Cardiac fibroblast (primary cell): ENCODE results near the gene RNU6-1.

ENCODE experiments used
- DNase-seq, 2 donors: peaks; one replicate each; pipeline versions ENCODE4 v3.0.0 to v3.0.0-alpha.2; 2010; ENCODE audit warnings: low read depth in 2 of 2
- H3K4me3 ChIP-seq, 2 donors: replicated peaks in 1 of 2; 1 replicate in 1 of 2; 2 replicates in 1 of 2; pipeline ENCODE4 v1.5.1; 2011; ENCODE audit warnings: low read depth in 2 of 2, low read length in 2 of 2, mild to moderate bottlenecking in 2 of 2, moderate library complexity in 1 of 2
- TF ChIP-seq, protein P1 (sequence below): IDR thresholded peaks from one replicate; pipeline ENCODE4 v1.5.1; 2011; ENCODE audit warnings: low read depth, mild to moderate bottlenecking, low read length, inconsistent platforms

Gene RNU6-1

DNA sequence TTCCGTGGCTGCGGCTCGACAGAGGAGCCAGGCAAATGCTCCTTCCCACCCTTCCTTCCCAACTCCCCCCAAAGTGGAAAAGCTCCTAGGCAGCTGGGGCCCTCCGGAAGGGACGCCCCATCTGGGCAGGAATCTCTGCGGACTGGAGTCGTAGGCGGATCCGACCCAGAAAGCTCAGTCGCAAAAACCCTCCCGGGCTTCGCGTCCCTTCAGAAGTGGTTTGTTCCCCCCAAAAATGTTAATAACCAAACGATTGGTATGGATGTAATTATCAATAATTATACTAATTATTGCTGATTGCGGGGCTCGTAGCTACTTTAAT, 3.8 kb downstream of the RNU6-1 start:
- peak overlapping the region; percentile 13 to 38 for H3K4me3 ChIP-seq
- DNase-seq, result no peak
- TF ChIP-seq, protein P1, sequence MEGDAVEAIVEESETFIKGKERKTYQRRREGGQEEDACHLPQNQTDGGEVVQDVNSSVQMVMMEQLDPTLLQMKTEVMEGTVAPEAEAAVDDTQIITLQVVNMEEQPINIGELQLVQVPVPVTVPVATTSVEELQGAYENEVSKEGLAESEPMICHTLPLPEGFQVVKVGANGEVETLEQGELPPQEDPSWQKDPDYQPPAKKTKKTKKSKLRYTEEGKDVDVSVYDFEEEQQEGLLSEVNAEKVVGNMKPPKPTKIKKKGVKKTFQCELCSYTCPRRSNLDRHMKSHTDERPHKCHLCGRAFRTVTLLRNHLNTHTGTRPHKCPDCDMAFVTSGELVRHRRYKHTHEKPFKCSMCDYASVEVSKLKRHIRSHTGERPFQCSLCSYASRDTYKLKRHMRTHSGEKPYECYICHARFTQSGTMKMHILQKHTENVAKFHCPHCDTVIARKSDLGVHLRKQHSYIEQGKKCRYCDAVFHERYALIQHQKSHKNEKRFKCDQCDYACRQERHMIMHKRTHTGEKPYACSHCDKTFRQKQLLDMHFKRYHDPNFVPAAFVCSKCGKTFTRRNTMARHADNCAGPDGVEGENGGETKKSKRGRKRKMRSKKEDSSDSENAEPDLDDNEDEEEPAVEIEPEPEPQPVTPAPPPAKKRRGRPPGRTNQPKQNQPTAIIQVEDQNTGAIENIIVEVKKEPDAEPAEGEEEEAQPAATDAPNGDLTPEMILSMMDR, result no peak

DNA sequence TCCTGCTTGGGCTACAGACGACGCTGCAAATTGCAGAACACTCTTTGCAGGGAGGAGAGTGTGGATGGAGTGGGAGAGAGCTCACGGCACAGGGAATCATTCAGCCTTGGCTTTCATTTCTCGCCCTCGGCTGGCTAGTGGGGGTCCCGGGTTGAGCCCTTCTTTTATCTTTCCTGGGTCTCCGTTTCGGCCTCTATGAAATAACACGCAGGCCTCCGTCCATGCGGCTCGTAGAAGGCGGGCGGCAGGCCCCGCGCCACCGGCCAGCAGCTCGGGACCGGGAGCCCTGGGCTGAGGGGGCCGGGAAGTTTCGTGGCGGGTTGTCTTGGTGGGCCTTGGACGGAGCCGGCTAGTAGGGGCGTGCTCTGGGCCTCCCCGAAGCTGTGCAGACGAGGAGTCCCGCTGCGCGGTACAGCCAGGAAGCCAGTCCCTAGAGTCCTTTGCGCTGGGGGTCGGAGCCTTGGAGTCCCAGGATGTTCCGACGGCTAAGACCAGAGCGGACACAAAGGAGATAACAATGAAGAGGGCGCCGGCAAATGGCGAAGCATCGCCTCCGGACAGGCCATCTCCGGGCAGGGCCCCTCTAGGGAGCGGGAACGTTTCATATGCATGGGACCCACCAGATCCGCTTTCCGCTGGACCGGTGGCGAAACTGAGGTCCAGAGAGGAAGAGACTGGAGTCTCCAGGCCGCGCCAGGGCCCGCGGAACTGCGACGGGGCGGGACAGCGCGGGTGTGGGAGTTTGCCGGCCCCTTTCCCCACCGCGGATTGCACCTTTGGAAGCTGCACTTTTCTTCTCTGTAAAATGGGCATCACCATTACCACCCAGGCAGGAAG, 4.3 kb downstream of the RNU6-1 start:
- TF ChIP-seq, protein P1, result no peak
- no peak for DNase-seq
- peak overlapping the region; percentile 13 to 38 for H3K4me3 ChIP-seq

DNA sequence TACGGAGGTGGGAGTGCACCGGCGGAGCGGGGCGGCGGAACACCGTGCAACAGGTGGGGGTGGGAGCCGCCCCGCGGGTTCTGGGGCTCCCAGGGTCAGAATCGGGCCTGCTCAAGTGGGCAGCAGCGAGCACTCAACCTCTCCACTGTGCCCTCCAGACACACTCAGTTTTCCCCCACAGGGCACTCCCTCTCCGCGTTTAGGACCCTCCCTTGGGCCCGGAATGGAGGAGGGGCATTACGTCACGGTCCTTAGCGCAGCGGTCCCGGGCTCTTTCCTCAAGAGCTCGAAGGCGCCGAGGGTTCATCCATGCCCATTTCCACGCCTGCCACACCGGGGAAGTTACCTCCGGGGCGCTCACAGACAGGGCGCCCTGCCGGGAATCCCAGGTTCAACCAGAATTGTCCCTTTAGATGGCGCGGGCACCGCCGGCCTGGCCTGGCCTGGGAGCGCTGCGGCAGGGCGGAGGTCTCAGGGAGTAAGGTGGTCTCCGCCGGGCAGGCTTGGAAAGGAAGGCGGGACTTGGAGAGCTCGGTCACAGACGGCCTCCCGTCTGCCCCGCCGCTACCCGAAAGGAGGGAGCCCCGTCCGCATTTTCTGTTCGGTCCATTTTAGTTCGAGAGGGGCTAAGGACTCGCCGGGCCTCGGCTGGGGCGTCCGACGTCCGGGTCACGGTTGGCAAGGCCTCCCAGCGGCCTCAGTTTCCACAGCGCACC, 5.1 kb downstream of the RNU6-1 start:
- TF ChIP-seq, protein P1, result no peak
- DNase-seq, result no peak
- peak overlapping the region; percentile 7 to 17 for H3K4me3 ChIP-seq

DNA sequence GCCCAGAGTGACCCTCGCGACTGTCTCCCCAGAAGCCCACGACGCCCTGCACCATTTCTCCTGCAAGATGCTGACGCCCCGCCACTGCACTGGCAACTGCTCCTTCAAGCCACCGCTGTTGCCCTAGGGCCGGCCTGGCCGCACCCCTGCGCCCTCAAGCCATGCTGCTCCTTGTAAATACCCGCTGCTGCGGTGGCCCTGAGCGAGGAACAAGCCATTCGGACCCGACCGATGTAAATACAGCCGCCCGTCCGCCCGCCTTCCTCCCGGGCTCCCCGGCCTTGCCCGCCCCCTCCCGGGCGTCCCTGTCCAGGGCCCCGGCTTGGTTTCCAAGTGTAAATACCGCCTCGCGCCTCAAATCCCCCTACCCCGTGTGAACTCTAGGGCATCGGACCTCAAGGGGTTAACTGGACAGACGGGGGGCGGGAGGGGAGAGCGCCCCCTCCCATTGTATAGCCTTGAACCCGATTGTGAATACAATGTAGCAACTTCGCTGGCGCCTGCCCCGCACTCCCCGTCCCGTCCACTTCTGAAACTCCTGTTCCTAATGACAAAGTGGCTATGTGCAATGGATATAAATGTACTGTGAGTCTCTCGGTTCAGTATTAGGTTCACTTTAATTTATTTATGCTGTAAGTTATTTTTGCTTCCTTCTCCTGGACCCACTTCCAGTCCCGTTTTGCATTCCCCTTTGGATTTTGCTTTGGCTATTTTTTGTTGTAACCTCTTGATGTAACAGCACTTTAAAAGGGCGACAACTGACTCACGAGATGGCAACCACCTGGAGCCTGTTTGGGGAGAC, 5.9 kb downstream of the RNU6-1 start:
- TF ChIP-seq, protein P1, result peak; percentile 58
- peak overlapping the region in 1 of 2 donors; percentile 15 for H3K4me3 ChIP-seq
- peak; percentile 32 to 50 for DNase-seq

DNA sequence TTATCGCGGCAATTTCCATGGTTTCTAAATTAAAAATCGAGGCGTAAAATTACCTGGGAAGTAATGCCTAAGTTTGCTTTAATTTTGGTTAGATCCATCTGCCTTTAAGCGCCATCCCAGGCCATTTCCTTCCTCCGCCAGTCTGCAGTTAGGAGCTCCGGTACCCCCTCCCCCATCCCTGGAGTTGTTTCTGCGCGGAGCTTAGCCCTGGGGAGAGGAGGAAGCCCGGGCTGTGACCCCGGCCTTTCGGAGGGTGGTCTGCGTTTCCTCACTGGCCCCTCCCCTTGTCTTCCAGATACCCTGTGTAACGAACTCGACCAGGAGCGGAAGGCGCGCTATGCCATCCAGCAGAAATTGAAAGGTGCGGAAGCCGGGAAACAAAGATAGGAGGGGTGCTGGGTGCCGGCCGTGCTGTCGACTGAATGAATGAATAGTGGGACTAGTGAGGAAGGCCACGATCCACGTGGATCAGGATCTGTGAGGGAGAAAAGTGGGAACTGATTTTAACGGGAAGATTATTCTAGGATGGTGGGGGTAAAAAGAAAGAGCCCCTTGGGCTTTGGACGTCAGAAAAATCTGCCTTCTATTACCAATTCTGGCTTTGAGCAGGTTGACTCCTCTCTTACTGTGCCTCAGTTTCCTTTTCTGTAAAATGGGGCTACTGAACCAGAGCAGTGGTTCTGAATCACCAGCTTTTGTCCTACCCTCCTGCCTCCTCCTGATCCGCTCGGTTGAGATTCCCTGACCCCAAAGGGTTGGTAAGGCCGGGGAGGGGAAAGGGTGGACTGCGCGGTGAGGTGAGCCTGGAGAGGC, 6.7 kb downstream of the RNU6-1 start:
- DNase-seq, result no peak
- TF ChIP-seq, protein P1, result no peak
- H3K4me3 ChIP-seq, result no peak overlapping the region

DNA sequence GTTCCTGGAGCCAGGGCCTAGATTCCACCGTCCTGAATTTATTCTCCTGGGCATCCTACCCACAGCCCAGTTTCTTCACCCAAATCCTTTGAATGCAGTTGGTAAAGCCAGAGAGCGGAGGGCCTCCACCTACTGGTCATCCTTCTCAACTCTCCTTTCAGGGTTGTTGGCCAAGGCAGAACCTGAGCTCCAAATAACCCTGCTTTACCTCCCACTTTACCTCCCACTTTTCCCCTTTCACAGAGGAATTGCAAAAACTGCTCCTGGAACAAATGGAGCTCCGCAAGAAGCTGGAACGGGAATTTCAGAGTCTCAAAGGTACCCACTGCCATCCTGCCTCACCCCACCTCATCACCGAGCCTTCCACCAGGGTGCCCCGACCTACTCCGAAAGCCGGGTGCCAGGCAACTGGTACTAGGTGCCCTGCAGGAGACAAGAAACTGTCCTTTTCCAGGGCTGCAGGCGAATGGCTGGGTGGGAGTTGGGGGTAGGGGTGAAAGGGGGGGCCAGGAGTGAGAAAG, 7.8 kb downstream of the RNU6-1 start:
- TF ChIP-seq, protein P1, result peak; percentile 37
- peak; percentile 51 to 55 for DNase-seq
- no peak overlapping the region for H3K4me3 ChIP-seq
